Activated T-cell treated with anti-CD3 and anti-CD28 coated beads for 48 hours (primary cell): ENCODE data around the gene SLC25A52.
"Not testable (repeated sequence)": the region's sequence is repeated elsewhere in the genome, so short reads cannot be mapped to it uniquely, and the experiment has no call there.

ENCODE experiments used
- DNase-seq: peaks from one replicate; pipeline ENCODE4 v3.0.0-alpha.2; 2020; ENCODE audit warnings: low read depth

The SLC25A52 gene

DNA sequence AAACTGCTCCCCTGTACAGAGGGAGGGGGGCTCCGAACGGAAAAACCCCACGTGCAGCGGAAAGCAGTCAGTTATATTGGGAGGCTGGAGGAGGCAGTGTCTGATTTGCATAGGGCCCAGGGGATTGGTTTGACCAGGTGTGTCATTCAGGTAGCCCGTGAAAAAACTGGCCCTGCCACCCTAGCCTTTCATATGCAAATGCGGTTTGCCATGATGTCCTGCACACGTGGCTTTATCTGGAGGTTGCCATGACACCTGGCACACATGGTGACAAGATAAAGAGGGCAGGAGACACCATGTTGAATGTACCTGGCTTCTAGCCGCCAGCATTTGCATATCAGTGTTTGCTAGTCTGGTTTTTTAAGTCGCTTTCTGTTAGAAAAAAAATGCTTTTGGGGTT is 20.5 kb downstream of the SLC25A52 start:
- DNase-seq = no peak

- no peak for DNase-seq
Measured at GRCh38 chr18:31739651-31740050, 21.0 kb downstream of the SLC25A52 start.

DNA sequence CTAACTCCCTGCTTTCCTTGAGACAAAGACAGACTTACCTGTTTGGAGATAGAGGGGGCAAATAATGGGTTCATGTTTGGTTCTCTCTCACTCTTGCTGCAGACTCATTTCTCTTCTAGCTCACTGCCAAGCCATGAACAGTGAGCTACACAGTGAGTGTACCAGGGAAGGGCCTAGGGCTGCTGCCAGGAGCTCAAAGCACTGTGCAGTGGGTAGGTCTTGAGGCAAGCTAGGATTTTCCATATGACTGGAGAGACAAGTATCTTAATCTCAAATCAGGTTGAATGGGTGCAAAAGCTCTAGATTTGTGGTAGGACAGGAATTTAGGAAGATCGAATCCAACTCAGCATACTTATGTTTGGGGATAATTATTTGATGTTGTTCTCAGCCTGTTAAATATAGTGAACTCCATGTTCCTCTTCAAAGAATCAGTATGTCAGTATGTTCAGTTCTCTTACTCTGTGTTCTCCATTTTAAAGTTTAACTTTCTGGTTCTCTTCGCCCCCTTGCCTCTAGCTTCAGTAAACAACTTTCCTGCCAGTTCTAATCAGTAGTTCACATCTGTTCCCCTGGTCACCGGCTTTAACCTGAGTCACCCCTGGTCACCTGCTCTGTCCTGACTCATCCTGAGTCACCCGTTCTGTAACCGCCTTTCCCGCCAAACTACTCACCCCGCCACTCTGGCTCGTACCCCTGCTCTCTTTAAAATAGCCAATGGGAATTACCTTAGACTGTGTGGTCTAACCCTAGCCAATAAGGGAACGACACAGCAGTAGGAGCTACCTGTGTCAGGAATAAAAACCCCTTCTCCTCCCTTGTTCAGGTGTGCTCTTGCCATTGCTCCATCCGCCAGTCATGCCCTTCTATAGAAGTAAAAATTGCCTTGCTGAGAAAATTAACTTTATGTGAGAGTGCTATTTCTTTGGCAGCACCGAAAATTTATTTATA is 21.9 kb downstream of the SLC25A52 start:
- DNase-seq = no peak

GRCh38 chr18:31736630-31737029 is 24.1 kb downstream of the SLC25A52 start:
- DNase-seq = no peak

- no peak for DNase-seq
Measured at GRCh38 chr18:31731628-31732027, 29.1 kb downstream of the SLC25A52 start.

GRCh38 chr18:31729196-31729595 is 31.5 kb downstream of the SLC25A52 start:
- not testable (repeated sequence) for DNase-seq

DNA sequence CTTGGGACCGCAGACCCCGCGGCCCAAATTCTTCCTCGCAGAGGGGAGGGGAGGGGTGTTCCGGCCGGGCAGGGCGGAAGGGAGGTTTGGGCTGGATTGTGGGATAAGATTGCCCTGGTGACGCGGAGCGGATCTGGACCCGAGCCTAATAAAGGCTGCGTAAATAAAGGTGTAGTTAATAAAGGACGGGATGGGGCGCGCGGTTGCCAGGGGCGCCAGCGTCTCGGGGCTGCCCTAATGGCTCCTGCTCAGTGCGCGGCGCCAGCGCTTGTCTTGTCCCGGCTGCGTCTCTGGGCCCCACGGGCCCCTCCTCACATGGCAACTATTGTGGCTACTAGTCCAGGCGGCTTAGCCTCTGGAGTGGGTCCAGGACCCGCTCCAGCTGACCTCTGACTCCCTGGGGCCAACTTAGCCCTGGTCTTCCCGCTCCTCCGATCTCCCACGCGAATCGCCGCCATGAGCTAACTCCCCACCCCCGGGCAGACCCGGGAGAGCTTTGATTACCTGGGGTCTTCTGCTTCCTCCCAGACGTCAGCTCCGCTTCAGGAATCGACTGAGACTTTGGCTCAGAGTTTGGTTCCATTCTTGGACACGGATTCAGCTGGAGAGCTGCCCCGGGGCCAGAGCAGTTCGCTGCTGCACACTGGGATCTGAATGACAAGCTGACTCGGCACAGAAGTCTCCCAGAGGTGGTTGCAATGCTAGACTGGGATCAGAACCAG is 36.5 kb downstream of the SLC25A52 start:
- DNase-seq = no peak

DNA sequence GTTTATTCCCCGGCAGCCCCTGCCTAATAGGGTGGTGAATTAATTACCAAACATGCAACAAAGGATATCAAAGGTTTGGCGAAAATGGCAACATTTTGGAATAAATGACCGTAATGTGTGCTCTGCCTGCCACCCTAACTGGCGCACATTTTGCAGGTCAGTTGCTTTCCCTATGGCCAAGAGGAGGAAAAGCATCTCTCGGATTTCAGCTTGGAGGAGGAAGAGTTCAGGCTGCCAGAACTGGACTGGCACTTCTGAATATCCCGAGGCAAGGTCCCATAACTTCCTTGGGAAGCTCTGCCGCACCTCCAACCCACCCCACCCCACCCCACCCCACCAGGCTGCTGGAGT is 37.1 kb downstream of the SLC25A52 start:
- DNase-seq = no peak

GRCh38 chr18:31722369-31722957 is 38.2 kb downstream of the SLC25A52 start:
- peak; percentile 64 for DNase-seq

GRCh38 chr18:31721601-31722000 is 39.1 kb downstream of the SLC25A52 start:
- DNase-seq = no peak

DNA sequence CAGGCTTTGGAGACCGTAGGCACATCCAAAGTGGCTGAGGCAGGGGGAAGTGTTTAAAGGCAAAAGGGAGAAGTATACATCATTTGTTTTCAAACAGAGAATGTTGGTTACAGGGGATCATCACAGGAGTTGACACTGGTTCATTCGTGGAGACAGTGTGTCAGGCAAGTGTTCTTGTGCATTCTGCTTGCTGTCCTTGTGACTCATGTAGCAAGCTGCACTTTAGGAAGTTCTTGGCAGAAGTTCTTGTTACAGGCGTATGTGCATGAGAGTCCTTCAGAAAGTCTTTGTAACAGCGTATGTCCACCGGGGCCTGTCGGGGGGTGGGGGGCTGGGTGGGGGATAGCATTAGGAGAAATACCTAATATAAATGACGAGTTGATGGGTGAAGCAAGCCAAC is 39.8 kb downstream of the SLC25A52 start:
- no peak for DNase-seq

- no peak for DNase-seq
Measured at GRCh38 chr18:31719363-31720006, 41.2 kb downstream of the SLC25A52 start.

DNA sequence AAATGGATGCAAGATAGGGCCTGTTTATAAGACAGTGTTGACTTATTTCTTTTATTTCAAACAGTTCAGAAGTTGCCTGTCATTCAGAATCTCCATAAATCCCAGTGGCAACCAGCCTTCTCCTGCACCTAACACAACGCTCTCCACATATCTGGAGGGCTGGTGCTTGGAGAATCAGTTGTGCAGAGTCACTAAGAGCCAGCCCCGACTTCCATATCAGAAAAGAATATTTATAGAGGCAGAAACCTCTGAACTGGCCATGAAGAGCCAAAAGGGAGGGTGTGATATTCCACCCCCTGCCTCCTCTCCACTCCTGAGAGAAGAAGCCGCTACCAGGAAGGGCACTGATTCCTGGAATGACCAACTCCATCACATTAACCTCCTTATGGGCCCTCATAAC is 42.3 kb downstream of the SLC25A52 start:
- DNase-seq = no peak

- no peak for DNase-seq
Measured at GRCh38 chr18:31716362-31716761, 44.3 kb downstream of the SLC25A52 start.

DNA sequence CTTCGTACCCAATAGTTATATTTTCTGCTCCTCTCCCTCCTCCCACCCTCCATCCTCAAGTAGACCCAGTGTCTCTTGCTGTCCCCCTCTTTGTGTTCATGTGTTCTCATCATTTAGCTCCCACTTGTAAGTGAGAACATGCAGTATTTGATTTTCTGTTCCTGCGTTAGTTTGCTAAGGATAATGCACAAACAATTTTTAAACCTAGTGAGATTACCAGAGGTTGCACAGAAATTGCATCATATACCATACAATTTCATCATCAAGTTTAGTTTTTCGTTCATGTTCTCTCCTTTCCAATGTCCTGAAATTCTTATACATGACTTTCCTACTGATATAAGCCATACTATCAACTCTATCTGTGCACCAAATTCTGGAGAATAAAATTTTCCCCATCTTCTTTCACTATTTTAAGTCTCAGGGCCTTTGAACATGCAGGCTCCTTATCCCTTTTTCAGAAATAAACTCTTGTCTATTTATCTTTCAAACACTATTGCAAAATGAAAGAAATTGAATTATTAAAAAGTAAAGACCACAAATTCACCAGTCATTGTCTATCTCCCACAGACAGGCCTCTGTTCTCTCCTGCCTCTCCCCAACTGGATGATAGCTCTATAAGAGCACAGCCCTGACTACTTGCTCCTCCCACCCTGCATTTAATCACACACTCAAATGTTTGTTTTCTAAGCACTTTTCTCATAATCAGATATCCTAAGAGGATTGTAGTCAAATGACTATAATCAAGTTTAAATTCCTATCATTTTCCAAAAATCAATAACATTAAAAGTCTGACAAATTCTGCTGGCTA is 49.1 kb downstream of the SLC25A52 start:
- no peak for DNase-seq

DNA sequence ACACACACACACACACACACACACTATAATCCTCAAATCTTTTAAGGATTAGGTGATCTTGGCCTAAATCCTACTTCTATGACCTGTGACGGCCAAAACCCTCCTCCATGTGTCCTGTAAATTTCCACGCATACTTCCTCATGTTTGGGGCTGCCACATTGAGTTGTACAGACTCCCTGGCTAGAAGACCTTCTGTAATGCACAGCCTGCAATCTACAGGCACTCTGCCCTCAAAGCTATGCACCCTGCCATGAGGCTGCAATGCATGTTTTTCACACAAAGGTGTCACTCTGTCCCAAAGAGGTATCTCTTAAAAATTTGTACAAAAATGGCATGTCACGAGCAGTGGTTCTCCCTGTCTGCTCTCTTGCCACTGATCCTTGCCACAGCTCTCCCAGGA is 49.9 kb downstream of the SLC25A52 start:
- no peak for DNase-seq
